Thyroid gland (tissue), 4 donors: Measurements from ENCODE around the gene COL4A1. TPM values are rescaled to one million over a fixed set of nuclear protein-coding genes. Genes with fewer than 3 reads are reported as not detected.

Experiments
- DNase-seq, 2 donors: peaks; one replicate each; pipeline ENCODE4 v3.0.0-alpha.2; 2019
- H3K27ac ChIP-seq, 3 donors: fragments of 200-600 bp; sonication (generic); 1 replicate in 2 of 3; 2 replicates in 1 of 3; pipeline ENCODE4 v1.5.1; 2016 to 2019; ENCODE audit warnings: mild to moderate bottlenecking in 1 of 3, moderate library complexity in 1 of 3
- H3K27me3 ChIP-seq: fragments of 200-600 bp; sonication (generic); one replicate; pipeline ENCODE4 v1.5.1; 2019
- H3K36me3 ChIP-seq, 2 donors: fragments of 200-600 bp; sonication (generic); one replicate each; pipeline ENCODE4 v1.5.1; 2016 to 2019
- H3K4me1 ChIP-seq, 2 donors: fragments of 200-600 bp; sonication (generic); one replicate each; pipeline ENCODE4 v1.5.1; 2017 to 2019
- H3K4me3 ChIP-seq, 3 donors: fragments of 200-600 bp; sonication (generic); replicated peaks in 1 of 3; 1 replicate in 2 of 3; 2 replicates in 1 of 3; pipeline ENCODE4 v1.5.1; 2016; ENCODE audit warnings: mild to moderate bottlenecking in 1 of 3
- H3K9me3 ChIP-seq: fragments of 200-600 bp; sonication (generic); one replicate; pipeline ENCODE4 v1.5.1; 2017
- CTCF ChIP-seq, 6 experiments: fragments of 200-600 bp in 3 of 6; fragments of 450-650 bp in 3 of 6; sonication (generic) in 3 of 6; IDR thresholded peaks; one replicate each; pipeline ENCODE4 v1.5.1; 2016 to 2019; ENCODE audit warnings: antibody characterized with exemption in 6 of 6, mild to moderate bottlenecking in 2 of 6, inconsistent platforms in 1 of 6, moderate library complexity in 1 of 6
- POLR2A ChIP-seq, 2 donors: fragments of 450-650 bp; IDR thresholded peaks; one replicate each; pipeline ENCODE4 v1.6.1; 2017; ENCODE audit warnings: antibody characterized with exemption in 2 of 2, mild to moderate bottlenecking in 2 of 2, moderate library complexity in 1 of 2
- WGBS, 2 donors: methylation state at CpG; one replicate each; pipeline ENCODE4 v1.1.5; 2017; 5-methylcytosine and 5-hydroxymethylcytosine counted together
- intact Hi-C: fragments of 100-400 bp; cut with DNase I; formaldehyde crosslinking; loops from one replicate; pipeline ENCODE4 v1.15.1; 2023
- total RNA-seq, 4 donors: library from RNA; depleted of rRNA; stranded (reverse); fragments of >200 nt; gene quantifications; one replicate each; pipeline ENCODE4 v1.2.3, GENCODE V29; 2016

Gene COL4A1
- total RNA-seq, 4 donors from 2014 or later, result 71.3 to 161 (median 112) TPM

GRCh38 chr13:110298505-110299282 lies 8.3 kb downstream of the COL4A1 start:
- WGBS, 2 donors, result 69 to 72% methylated on average over 30 to 33 of the region's 33 CpGs

GRCh38 chr13:110297766-110298504 lies 9.0 kb downstream of the COL4A1 start:
- intact Hi-C loops, result no loop called here

More at GRCh38 chr13:110298505-110299282, 8.3 kb downstream of the COL4A1 start:
- Histone ChIP-seq H3K27me3 (no peaks in the 10 kb centered on the region), H3K27ac (peak overlapping the region; percentile 5 to 71 (median 27)), H3K36me3 (no peaks in the 10 kb centered on the region), H3K4me1 (peaks cover 14 to 58% of the 10 kb centered on the region in 2 donors), H3K4me3 (no peak overlapping the region), H3K9me3 (no peaks in the 10 kb centered on the region)
- TF ChIP-seq POLR2A (IDR thresholded peaks at IDR 0.05), result no peak
- no peak for TF ChIP-seq CTCF (IDR thresholded peaks at IDR 0.05)
- no peak for DNase-seq
- intact Hi-C loops, result no loop called here

GRCh38 chr13:110297011-110297410 lies 9.9 kb downstream of the COL4A1 start:
- TF ChIP-seq POLR2A (IDR thresholded peaks at IDR 0.05), result no peak
- TF ChIP-seq CTCF (IDR thresholded peaks at IDR 0.05), result no peak
- DNase-seq, result no peak
- intact Hi-C loops, result no loop called here
- no peaks in the 10 kb centered on the region for H3K27me3 ChIP-seq
- WGBS, 2 donors, result 85 to 90% methylated on average over 6 of the region's 6 CpGs
- no peaks in the 10 kb centered on the region for H3K9me3 ChIP-seq
- no peaks in the 10 kb centered on the region for H3K36me3 ChIP-seq
- peaks cover 4 to 45% of the 10 kb centered on the region in 2 donors for H3K4me1 ChIP-seq
- H3K4me3 ChIP-seq, result no peak overlapping the region
- no peak overlapping the region for H3K27ac ChIP-seq

More at GRCh38 chr13:110297766-110298504, 9.0 kb downstream of the COL4A1 start:
- no peak for TF ChIP-seq POLR2A (IDR thresholded peaks at IDR 0.05)
- TF ChIP-seq CTCF (IDR thresholded peaks at IDR 0.05), result no peak
- H3K9me3 ChIP-seq, result no peaks in the 10 kb centered on the region
- DNase-seq, result no peak
- H3K27me3 ChIP-seq, result no peaks in the 10 kb centered on the region
- H3K4me1 ChIP-seq, result peaks cover 6 to 52% of the 10 kb centered on the region in 2 donors
- no peak overlapping the region for H3K4me3 ChIP-seq
- 80 to 83% methylated on average over 12 of the region's 12 CpGs for WGBS, 2 donors
- no peaks in the 10 kb centered on the region for H3K36me3 ChIP-seq
- peak overlapping the region in 2 of 3 donors; percentile 27 to 71 for H3K27ac ChIP-seq

- H3K4me1 ChIP-seq, result peaks cover 0 to 23% of the 10 kb centered on the region in 2 donors
- no peaks in the 10 kb centered on the region for H3K27me3 ChIP-seq
- H3K4me3 ChIP-seq, result no peak overlapping the region
- no peak for DNase-seq
- no peaks in the 10 kb centered on the region for H3K36me3 ChIP-seq
- intact Hi-C loops, result no loop called here
- TF ChIP-seq CTCF (IDR thresholded peaks at IDR 0.05), result no peak
- H3K27ac ChIP-seq, result no peak overlapping the region
- no peaks in the 10 kb centered on the region for H3K9me3 ChIP-seq
Observed at GRCh38 chr13:110294622-110295021, 12.3 kb downstream of the COL4A1 start.

- no peak for TF ChIP-seq POLR2A (IDR thresholded peaks at IDR 0.05)
- no peak for TF ChIP-seq CTCF (IDR thresholded peaks at IDR 0.05)
- intact Hi-C loops, result no loop called here
- no peaks in the 10 kb centered on the region for H3K9me3 ChIP-seq
- no peaks in the 10 kb centered on the region for H3K36me3 ChIP-seq
- H3K4me3 ChIP-seq, result no peak overlapping the region
- 80 to 88% methylated on average over 3 of the region's 3 CpGs for WGBS, 2 donors
- H3K4me1 ChIP-seq, result peaks cover 0 to 19% of the 10 kb centered on the region in 2 donors
- DNase-seq, result no peak
- H3K27ac ChIP-seq, result no peak overlapping the region
- no peaks in the 10 kb centered on the region for H3K27me3 ChIP-seq
Observed at GRCh38 chr13:110294146-110294545, 12.8 kb downstream of the COL4A1 start.
